ENCODE data around the gene BOLA1.
A peak's percentile ranks its signal among the peaks of the same experiment; 100 is the strongest.

Gene BOLA1

GRCh38 chr1:149887456-149888246, 11.7 kb upstream of the BOLA1 start:
- Histone ChIP-seq H3K4me3 (ENCODE audit: low read depth, low read length) (peak overlapping the region; percentile 92), H3K27ac (ENCODE audit: low read depth, low read length) (peak overlapping the region; percentile 98), H2AFZ (ENCODE audit: low read length, unreplicated experiment) (peak overlapping the region; percentile 67), H3K4me1 (ENCODE audit: control insufficient read depth, insufficient read depth, low read length, unreplicated experiment) (peaks cover 14% of the 10 kb centered on the region), H3K79me2 (ENCODE audit: control insufficient read depth, insufficient read depth, low read length, unreplicated experiment) (peaks cover 27% of the 10 kb centered on the region), H3K27me3 (ENCODE audit: insufficient read depth, low read length) (no peaks in the 10 kb centered on the region), H3K36me3 (ENCODE audit: insufficient read depth, low read length) (no peaks in the 10 kb centered on the region)

- Histone ChIP-seq H3K36me3 (ENCODE audit: insufficient read depth, low read length) (no peaks in the 10 kb centered on the region), H3K4me3 (ENCODE audit: low read depth, low read length) (peak overlapping the region; percentile 92), H3K27ac (ENCODE audit: low read depth, low read length) (peak overlapping the region; percentile 98), H3K4me1 (ENCODE audit: control insufficient read depth, insufficient read depth, low read length, unreplicated experiment) (peaks cover 14% of the 10 kb centered on the region), H3K27me3 (ENCODE audit: insufficient read depth, low read length) (no peaks in the 10 kb centered on the region), H3K79me2 (ENCODE audit: control insufficient read depth, insufficient read depth, low read length, unreplicated experiment) (peaks cover 27% of the 10 kb centered on the region), H2AFZ (ENCODE audit: low read length, unreplicated experiment) (peak overlapping the region; percentile 67)
These were observed 10.9 kb upstream of the BOLA1 start for GRCh38 chr1:149888247-149888998.

- peak overlapping the region; percentile 92 for H3K4me3 ChIP-seq (ENCODE audit: low read depth, low read length)
- H3K27ac ChIP-seq (ENCODE audit: low read depth, low read length): peak overlapping the region; percentile 98
- no peaks in the 10 kb centered on the region for H3K36me3 ChIP-seq (ENCODE audit: insufficient read depth, low read length)
- H3K79me2 ChIP-seq (ENCODE audit: control insufficient read depth, insufficient read depth, low read length, unreplicated experiment): peaks cover 22% of the 10 kb centered on the region
- no peaks in the 10 kb centered on the region for H3K27me3 ChIP-seq (ENCODE audit: insufficient read depth, low read length)
- H3K4me1 ChIP-seq (ENCODE audit: control insufficient read depth, insufficient read depth, low read length, unreplicated experiment): peaks cover 13% of the 10 kb centered on the region
- H2AFZ ChIP-seq (ENCODE audit: low read length, unreplicated experiment): peak overlapping the region; percentile 10
These were observed 10.4 kb upstream of the BOLA1 start for GRCh38 chr1:149888999-149889289.

GRCh38 chr1:149896575-149896974, 2.8 kb upstream of the BOLA1 start:
- Histone ChIP-seq H3K4me3 (ENCODE audit: low read depth, low read length) (no peak overlapping the region), H3K36me3 (ENCODE audit: insufficient read depth, low read length) (no peaks in the 10 kb centered on the region), H3K79me2 (ENCODE audit: control insufficient read depth, insufficient read depth, low read length, unreplicated experiment) (peaks cover 13% of the 10 kb centered on the region), H3K27ac (ENCODE audit: low read depth, low read length) (no peak overlapping the region), H3K27me3 (ENCODE audit: insufficient read depth, low read length) (no peaks in the 10 kb centered on the region), H3K4me1 (ENCODE audit: control insufficient read depth, insufficient read depth, low read length, unreplicated experiment) (peaks cover 13% of the 10 kb centered on the region), H2AFZ (ENCODE audit: low read length, unreplicated experiment) (no peak overlapping the region)

- Histone ChIP-seq H3K79me2 (ENCODE audit: control insufficient read depth, insufficient read depth, low read length, unreplicated experiment) (peaks cover 14% of the 10 kb centered on the region), H2AFZ (ENCODE audit: low read length, unreplicated experiment) (no peak overlapping the region), H3K27ac (ENCODE audit: low read depth, low read length) (no peak overlapping the region), H3K36me3 (ENCODE audit: insufficient read depth, low read length) (no peaks in the 10 kb centered on the region), H3K4me1 (ENCODE audit: control insufficient read depth, insufficient read depth, low read length, unreplicated experiment) (peaks cover 11% of the 10 kb centered on the region), H3K27me3 (ENCODE audit: insufficient read depth, low read length) (no peaks in the 10 kb centered on the region), H3K4me3 (ENCODE audit: low read depth, low read length) (no peak overlapping the region)
These were observed 4.6 kb downstream of the BOLA1 start for GRCh38 chr1:149903836-149904491.

GRCh38 chr1:149906570-149907075, 7.3 kb downstream of the BOLA1 start:
- Histone ChIP-seq H2AFZ (ENCODE audit: low read length, unreplicated experiment) (no peak overlapping the region), H3K36me3 (ENCODE audit: insufficient read depth, low read length) (no peaks in the 10 kb centered on the region), H3K79me2 (ENCODE audit: control insufficient read depth, insufficient read depth, low read length, unreplicated experiment) (peaks cover under 1% of the 10 kb centered on the region), H3K27ac (ENCODE audit: low read depth, low read length) (no peak overlapping the region), H3K4me3 (ENCODE audit: low read depth, low read length) (no peak overlapping the region), H3K27me3 (ENCODE audit: insufficient read depth, low read length) (no peaks in the 10 kb centered on the region), H3K4me1 (ENCODE audit: control insufficient read depth, insufficient read depth, low read length, unreplicated experiment) (no peaks in the 10 kb centered on the region)

GRCh38 chr1:149914545-149914944, 15.2 kb downstream of the BOLA1 start:
- H3K27me3 ChIP-seq (ENCODE audit: insufficient read depth, low read length): no peaks in the 10 kb centered on the region
- peaks cover 9% of the 10 kb centered on the region for H3K4me1 ChIP-seq (ENCODE audit: control insufficient read depth, insufficient read depth, low read length, unreplicated experiment)
- H3K79me2 ChIP-seq (ENCODE audit: control insufficient read depth, insufficient read depth, low read length, unreplicated experiment): peaks cover 10% of the 10 kb centered on the region
- H3K4me3 ChIP-seq (ENCODE audit: low read depth, low read length): no peak overlapping the region
- no peak overlapping the region for H2AFZ ChIP-seq (ENCODE audit: low read length, unreplicated experiment)
- H3K36me3 ChIP-seq (ENCODE audit: insufficient read depth, low read length): peaks cover 5% of the 10 kb centered on the region; the same call in 1 of the 2 replicates
- H3K27ac ChIP-seq (ENCODE audit: low read depth, low read length): no peak overlapping the region

GRCh38 chr1:149915429-149916192, 16.2 kb downstream of the BOLA1 start:
- Histone ChIP-seq H3K79me2 (ENCODE audit: control insufficient read depth, insufficient read depth, low read length, unreplicated experiment) (peaks cover 10% of the 10 kb centered on the region), H3K27ac (ENCODE audit: low read depth, low read length) (no peak overlapping the region), H3K27me3 (ENCODE audit: insufficient read depth, low read length) (no peaks in the 10 kb centered on the region), H3K4me1 (ENCODE audit: control insufficient read depth, insufficient read depth, low read length, unreplicated experiment) (peaks cover 9% of the 10 kb centered on the region), H2AFZ (ENCODE audit: low read length, unreplicated experiment) (no peak overlapping the region), H3K36me3 (ENCODE audit: insufficient read depth, low read length) (peaks cover 5% of the 10 kb centered on the region; the same call in 1 of the 2 replicates), H3K4me3 (ENCODE audit: low read depth, low read length) (peak overlapping the region; percentile 89; the same call in 1 of the 2 replicates)

GRCh38 chr1:149916193-149916897, 17.0 kb downstream of the BOLA1 start:
- Histone ChIP-seq H3K79me2 (ENCODE audit: control insufficient read depth, insufficient read depth, low read length, unreplicated experiment) (peaks cover 10% of the 10 kb centered on the region), H3K27ac (ENCODE audit: low read depth, low read length) (no peak overlapping the region), H3K4me1 (ENCODE audit: control insufficient read depth, insufficient read depth, low read length, unreplicated experiment) (peaks cover 9% of the 10 kb centered on the region), H3K36me3 (ENCODE audit: insufficient read depth, low read length) (peaks cover 5% of the 10 kb centered on the region; the same call in 1 of the 2 replicates), H3K27me3 (ENCODE audit: insufficient read depth, low read length) (no peaks in the 10 kb centered on the region), H3K4me3 (ENCODE audit: low read depth, low read length) (peak overlapping the region; percentile 89), H2AFZ (ENCODE audit: low read length, unreplicated experiment) (no peak overlapping the region)
